HK-2 (cell line): ENCODE results near the gene HEPACAM2.

Experiments
- DNase-seq: peaks from one replicate; pipeline ENCODE4 v3.0.0-alpha.2; 2018; ENCODE audit not compliant: unreplicated experiment

Gene HEPACAM2

DNA sequence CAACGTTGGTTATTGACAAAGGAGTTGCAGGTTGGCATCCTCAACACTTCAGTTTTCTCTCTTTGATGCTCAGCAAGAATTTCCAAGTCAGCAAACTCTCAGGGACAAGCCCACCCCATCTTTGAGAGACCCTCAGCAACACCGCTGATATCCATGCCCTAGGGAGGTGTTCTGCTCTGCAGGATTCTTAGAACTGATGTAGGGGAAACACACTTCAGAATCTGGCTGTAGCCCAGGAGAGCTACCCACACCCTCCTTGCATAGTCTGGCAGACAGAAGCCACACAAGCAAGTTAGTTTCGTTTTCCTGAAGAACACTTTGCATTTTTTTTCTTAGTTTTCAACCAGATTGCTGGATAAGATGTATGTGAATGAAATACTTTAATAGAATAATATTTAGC is 78.9 kb downstream of the HEPACAM2 start:
- DNase-seq: no peak

DNA sequence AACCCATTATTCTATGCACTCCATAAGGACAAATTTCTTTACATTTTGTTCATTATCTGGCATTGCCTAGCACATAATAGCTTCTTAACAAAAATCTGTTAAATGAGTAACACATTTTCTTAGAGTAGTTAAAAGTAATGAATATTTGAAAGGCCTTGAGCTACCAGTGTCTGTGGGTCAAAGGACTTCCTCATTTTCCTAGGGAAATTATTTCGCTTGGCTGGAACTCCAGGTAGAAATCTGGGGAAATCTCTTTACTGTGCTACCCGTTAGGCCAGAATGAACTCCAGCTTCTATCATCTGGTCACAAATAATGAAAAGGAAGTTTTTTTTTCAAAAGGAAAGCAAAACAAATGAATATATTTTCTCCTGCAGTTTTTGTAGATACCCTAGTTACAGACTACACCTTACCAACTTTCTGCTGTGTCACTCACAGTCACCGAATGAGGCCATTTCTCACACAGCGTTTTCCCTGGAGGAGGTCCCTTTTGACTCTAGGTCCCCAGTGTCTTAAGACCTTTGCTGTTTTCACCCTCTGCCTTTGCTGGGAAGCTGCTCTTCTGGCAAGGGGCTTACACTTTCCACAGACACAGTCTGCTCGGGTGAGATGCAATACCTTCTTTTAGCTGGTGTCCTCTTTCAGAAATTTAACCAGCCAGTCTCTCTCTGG is 79.7 kb downstream of the HEPACAM2 start:
- no peak for DNase-seq

GRCh38 chr7:93146036-93146435 is 80.2 kb downstream of the HEPACAM2 start:
- DNase-seq: no peak

DNA sequence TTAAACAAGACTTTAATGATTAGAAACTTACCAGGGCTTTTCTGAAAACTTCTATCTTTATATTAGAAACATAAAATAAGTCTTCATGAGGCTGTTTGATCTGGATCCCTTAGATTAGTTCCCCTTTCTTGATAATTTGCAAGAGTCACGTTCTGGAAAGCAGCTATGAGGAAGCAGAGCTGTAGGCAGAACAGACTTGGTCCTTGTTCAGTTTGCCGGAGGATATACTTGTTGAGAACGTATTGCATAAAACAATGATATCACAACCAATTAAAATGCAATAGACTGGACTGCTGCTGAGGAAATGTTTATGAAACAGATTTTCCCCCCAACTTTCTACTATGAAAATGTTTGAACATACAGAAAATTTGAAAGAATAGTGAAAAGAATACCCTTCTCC is 80.9 kb downstream of the HEPACAM2 start:
- DNase-seq: no peak

GRCh38 chr7:93142127-93142526 is 84.1 kb downstream of the HEPACAM2 start:
- no peak for DNase-seq

GRCh38 chr7:93140582-93141191 is 85.6 kb downstream of the HEPACAM2 start:
- DNase-seq: no peak

DNA sequence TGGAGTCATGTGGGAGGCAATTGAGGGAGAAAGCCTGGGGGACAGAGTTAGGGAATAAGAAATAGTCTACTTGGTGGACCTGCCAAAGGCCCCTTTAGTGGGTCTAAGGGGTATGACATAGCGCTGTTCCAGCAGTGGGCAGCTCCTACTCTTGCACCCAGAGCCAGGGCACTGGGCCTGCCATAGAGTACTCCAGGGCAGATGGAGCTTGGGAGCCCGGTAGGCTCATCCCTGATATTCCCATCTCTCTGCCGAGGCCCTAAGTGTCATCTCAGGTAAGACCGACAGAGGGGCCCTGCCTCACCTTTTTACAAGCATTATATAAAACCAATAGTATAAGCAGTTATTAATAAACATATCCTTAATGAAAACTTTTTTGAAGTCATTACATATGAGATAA is 87.7 kb downstream of the HEPACAM2 start:
- DNase-seq: no peak
